ENCODE measurements around the gene RBFOX1.

DNA sequence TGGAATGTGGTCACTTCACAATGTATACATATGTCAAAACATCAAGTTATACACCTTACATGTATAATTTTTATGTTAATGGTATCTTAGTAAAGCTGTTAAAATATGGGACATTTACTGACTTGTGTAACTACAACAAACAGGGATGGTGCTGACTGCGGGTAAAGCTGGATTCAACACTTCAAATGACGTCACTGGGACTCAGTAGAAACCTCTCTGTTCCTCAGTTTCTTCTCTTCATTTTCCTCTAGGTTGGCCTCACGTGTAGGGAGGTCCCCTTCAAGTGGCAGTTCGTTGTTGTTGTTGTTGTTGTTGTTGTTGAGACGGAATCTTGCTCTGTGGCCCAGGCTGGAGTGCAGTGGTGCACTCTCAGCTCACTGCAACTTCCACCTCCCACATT, 182.9 kb downstream of the RBFOX1 start:
- TF ChIP-seq, protein P1, sequence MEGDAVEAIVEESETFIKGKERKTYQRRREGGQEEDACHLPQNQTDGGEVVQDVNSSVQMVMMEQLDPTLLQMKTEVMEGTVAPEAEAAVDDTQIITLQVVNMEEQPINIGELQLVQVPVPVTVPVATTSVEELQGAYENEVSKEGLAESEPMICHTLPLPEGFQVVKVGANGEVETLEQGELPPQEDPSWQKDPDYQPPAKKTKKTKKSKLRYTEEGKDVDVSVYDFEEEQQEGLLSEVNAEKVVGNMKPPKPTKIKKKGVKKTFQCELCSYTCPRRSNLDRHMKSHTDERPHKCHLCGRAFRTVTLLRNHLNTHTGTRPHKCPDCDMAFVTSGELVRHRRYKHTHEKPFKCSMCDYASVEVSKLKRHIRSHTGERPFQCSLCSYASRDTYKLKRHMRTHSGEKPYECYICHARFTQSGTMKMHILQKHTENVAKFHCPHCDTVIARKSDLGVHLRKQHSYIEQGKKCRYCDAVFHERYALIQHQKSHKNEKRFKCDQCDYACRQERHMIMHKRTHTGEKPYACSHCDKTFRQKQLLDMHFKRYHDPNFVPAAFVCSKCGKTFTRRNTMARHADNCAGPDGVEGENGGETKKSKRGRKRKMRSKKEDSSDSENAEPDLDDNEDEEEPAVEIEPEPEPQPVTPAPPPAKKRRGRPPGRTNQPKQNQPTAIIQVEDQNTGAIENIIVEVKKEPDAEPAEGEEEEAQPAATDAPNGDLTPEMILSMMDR (IDR thresholded peaks at IDR 0.05) = no peak
- no peak for TF ChIP-seq POLR2A (IDR thresholded peaks at IDR 0.05)
